H1 (cell line): ENCODE data around the gene HTR3C. TPM values are rescaled to one million over a fixed set of nuclear protein-coding genes. Genes with fewer than 3 reads are reported as not detected.

Source experiments
- polyA plus RNA-seq, 7 experiments: library from polyadenylated mRNA; depleted of rRNA in 3 of 7; stranded (reverse) in 5 of 7; unstranded in 2 of 7; fragments of >200 nt in 5 of 7; fragments of 200-250 nt in 2 of 7; gene quantifications; 1 replicate in 5 of 7; 2 replicates in 1 of 7; 4 replicates in 1 of 7; pipeline versions ENCODE4 v1.2.1 to v1.2.3, GENCODE V29; 2011 to 2013; ENCODE audit warnings: missing spikeins in 2 of 7, mixed read lengths in 2 of 7
- total RNA-seq: library from RNA; stranded (reverse); fragmentation: NEBNext Ultra II Directional; extraction: Animal tissue kit (Norgen Biotek cat#: 25700); gene quantifications from 2 replicates; pipeline ENCODE4 v1.2.1, GENCODE V29; 2021
- TF ChIP-seq, protein P1 (sequence below): fragments of 300-600 bp; sonication (generic); IDR thresholded peaks from 2 replicates; pipeline ENCODE4 v1.7.1; 2012; ENCODE audit warnings: low read length, moderate library complexity, mild to moderate bottlenecking, inconsistent platforms; ENCODE audit not compliant: insufficient replicate concordance

Gene HTR3C
- total and polyA plus RNA-seq, 2 of the 8 experiments (the other 6 are each of a cell fraction or from before 2014, with no cell fraction given): 0.03 TPM; not detected in 1

DNA sequence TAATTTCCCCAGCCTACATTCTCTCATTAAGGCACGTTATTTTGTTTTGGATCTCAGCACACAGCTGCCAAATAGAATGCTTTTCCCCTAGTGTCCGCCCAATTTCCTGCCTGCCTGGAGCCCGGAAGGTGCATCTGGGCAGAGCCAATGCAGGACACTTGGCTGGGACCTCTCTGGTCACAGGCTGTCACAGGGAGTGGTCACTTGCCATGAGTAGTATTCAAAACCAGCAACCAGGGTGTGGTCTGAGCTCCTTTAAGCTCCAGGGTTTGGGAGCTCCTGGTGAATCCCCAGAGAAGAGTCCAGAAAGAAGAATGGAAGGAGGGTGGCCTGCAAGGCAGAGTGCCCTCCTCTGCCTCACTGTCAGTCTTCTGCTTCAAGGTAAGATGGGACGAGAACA is at the start of gene HTR3C (continued):
- TF ChIP-seq, protein P1, sequence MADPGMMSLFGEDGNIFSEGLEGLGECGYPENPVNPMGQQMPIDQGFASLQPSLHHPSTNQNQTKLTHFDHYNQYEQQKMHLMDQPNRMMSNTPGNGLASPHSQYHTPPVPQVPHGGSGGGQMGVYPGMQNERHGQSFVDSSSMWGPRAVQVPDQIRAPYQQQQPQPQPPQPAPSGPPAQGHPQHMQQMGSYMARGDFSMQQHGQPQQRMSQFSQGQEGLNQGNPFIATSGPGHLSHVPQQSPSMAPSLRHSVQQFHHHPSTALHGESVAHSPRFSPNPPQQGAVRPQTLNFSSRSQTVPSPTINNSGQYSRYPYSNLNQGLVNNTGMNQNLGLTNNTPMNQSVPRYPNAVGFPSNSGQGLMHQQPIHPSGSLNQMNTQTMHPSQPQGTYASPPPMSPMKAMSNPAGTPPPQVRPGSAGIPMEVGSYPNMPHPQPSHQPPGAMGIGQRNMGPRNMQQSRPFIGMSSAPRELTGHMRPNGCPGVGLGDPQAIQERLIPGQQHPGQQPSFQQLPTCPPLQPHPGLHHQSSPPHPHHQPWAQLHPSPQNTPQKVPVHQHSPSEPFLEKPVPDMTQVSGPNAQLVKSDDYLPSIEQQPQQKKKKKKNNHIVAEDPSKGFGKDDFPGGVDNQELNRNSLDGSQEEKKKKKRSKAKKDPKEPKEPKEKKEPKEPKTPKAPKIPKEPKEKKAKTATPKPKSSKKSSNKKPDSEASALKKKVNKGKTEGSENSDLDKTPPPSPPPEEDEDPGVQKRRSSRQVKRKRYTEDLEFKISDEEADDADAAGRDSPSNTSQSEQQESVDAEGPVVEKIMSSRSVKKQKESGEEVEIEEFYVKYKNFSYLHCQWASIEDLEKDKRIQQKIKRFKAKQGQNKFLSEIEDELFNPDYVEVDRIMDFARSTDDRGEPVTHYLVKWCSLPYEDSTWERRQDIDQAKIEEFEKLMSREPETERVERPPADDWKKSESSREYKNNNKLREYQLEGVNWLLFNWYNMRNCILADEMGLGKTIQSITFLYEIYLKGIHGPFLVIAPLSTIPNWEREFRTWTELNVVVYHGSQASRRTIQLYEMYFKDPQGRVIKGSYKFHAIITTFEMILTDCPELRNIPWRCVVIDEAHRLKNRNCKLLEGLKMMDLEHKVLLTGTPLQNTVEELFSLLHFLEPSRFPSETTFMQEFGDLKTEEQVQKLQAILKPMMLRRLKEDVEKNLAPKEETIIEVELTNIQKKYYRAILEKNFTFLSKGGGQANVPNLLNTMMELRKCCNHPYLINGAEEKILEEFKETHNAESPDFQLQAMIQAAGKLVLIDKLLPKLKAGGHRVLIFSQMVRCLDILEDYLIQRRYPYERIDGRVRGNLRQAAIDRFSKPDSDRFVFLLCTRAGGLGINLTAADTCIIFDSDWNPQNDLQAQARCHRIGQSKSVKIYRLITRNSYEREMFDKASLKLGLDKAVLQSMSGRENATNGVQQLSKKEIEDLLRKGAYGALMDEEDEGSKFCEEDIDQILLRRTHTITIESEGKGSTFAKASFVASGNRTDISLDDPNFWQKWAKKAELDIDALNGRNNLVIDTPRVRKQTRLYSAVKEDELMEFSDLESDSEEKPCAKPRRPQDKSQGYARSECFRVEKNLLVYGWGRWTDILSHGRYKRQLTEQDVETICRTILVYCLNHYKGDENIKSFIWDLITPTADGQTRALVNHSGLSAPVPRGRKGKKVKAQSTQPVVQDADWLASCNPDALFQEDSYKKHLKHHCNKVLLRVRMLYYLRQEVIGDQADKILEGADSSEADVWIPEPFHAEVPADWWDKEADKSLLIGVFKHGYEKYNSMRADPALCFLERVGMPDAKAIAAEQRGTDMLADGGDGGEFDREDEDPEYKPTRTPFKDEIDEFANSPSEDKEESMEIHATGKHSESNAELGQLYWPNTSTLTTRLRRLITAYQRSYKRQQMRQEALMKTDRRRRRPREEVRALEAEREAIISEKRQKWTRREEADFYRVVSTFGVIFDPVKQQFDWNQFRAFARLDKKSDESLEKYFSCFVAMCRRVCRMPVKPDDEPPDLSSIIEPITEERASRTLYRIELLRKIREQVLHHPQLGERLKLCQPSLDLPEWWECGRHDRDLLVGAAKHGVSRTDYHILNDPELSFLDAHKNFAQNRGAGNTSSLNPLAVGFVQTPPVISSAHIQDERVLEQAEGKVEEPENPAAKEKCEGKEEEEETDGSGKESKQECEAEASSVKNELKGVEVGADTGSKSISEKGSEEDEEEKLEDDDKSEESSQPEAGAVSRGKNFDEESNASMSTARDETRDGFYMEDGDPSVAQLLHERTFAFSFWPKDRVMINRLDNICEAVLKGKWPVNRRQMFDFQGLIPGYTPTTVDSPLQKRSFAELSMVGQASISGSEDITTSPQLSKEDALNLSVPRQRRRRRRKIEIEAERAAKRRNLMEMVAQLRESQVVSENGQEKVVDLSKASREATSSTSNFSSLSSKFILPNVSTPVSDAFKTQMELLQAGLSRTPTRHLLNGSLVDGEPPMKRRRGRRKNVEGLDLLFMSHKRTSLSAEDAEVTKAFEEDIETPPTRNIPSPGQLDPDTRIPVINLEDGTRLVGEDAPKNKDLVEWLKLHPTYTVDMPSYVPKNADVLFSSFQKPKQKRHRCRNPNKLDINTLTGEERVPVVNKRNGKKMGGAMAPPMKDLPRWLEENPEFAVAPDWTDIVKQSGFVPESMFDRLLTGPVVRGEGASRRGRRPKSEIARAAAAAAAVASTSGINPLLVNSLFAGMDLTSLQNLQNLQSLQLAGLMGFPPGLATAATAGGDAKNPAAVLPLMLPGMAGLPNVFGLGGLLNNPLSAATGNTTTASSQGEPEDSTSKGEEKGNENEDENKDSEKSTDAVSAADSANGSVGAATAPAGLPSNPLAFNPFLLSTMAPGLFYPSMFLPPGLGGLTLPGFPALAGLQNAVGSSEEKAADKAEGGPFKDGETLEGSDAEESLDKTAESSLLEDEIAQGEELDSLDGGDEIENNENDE: no peak
